Naive thymus-derived CD4-positive, alpha-beta T cell (primary cell): Measurements from ENCODE around the gene MINK1. TPM values are rescaled to one million over a fixed set of nuclear protein-coding genes. Genes with fewer than 3 reads are reported as not detected.
"Not testable (repeated sequence)": the region's sequence is repeated elsewhere in the genome, so short reads cannot be mapped to it uniquely, and the experiment has no call there.

ENCODE experiments used
- ATAC-seq: fragments of 150-1000 bp; cut with Tn5 transposase; 2 replicates; pipeline ENCODE4 v1.10.0; 2021; ENCODE audit warnings: mild to moderate bottlenecking, moderate library complexity
- CTCF ChIA-PET: fragments of 350-600 bp; sonication (Branson Sonifier 250); formaldehyde crosslinking; loops from one replicate; lab custom pipeline; 2021; ENCODE audit warnings: antibody characterized with exemption; lab: Charles Lee
- POLR2A ChIA-PET: fragments of 350-600 bp; sonication (Branson Sonifier 250); formaldehyde crosslinking; loops from one replicate; lab custom pipeline; 2021; ENCODE audit warnings: antibody characterized with exemption, inconsistent platforms; lab: Charles Lee
- DNase-seq, 9 donors: peaks; one replicate each; pipeline versions ENCODE4 v3.0.0 to v3.0.0-alpha.2; 2020 to 2022; ENCODE audit warnings: mixed read lengths in 1 of 9
- H3K27ac ChIP-seq: one replicate; pipeline ENCODE4 v1.7.0; 2013; ENCODE audit warnings: mild to moderate bottlenecking, low read depth, low read length, moderate library complexity
- H3K27me3 ChIP-seq, 2 donors: one replicate each; pipeline ENCODE4 v1.7.0; 2013; ENCODE audit warnings: low read length in 2 of 2, mild to moderate bottlenecking in 2 of 2, moderate library complexity in 2 of 2; ENCODE audit not compliant: control insufficient read depth in 2 of 2, insufficient read depth in 2 of 2
- H3K36me3 ChIP-seq, 3 experiments: 1 replicate in 2 of 3; 2 replicates in 1 of 3; pipeline ENCODE4 v1.7.0; 2013; ENCODE audit warnings: low read length in 3 of 3, mild to moderate bottlenecking in 3 of 3, moderate library complexity in 1 of 3; ENCODE audit not compliant: insufficient read depth in 3 of 3, control insufficient read depth in 2 of 3
- H3K4me1 ChIP-seq, 2 donors: one replicate each; pipeline ENCODE4 v1.7.0; 2013; ENCODE audit warnings: low read length in 2 of 2, mild to moderate bottlenecking in 2 of 2, moderate library complexity in 1 of 2; ENCODE audit not compliant: control insufficient read depth in 2 of 2, insufficient read depth in 2 of 2
- H3K4me3 ChIP-seq: 2 replicates; pipeline ENCODE4 v1.7.0; 2013; ENCODE audit warnings: mild to moderate bottlenecking, low read length
- H3K9me3 ChIP-seq, 3 experiments: 1 replicate in 2 of 3; 2 replicates in 1 of 3; pipeline ENCODE4 v1.7.0; 2013; ENCODE audit warnings: low read length in 3 of 3; ENCODE audit not compliant: control insufficient read depth in 2 of 3
- H3K27ac Mint-ChIP-seq, 9 donors: one replicate each; pipeline ENCODE4 v1.8.0; 2020 to 2022; ENCODE audit warnings: mixed read lengths in 9 of 9, mild to moderate bottlenecking in 8 of 9, moderate library complexity in 5 of 9, inconsistent platforms in 2 of 9
- H3K27me3 Mint-ChIP-seq, 5 donors: one replicate each; pipeline ENCODE4 v1.8.0; 2021 to 2022; ENCODE audit warnings: mixed read lengths in 5 of 5, mild to moderate bottlenecking in 1 of 5
- H3K36me3 Mint-ChIP-seq, 5 donors: one replicate each; pipeline ENCODE4 v1.8.0; 2020 to 2022; ENCODE audit warnings: mixed read lengths in 5 of 5, mild to moderate bottlenecking in 3 of 5, inconsistent platforms in 1 of 5
- H3K4me1 Mint-ChIP-seq, 7 donors: one replicate each; pipeline ENCODE4 v1.8.0; 2020 to 2022; ENCODE audit warnings: mixed read lengths in 7 of 7, mild to moderate bottlenecking in 3 of 7, inconsistent platforms in 1 of 7
- H3K4me3 Mint-ChIP-seq, 10 donors: one replicate each; pipeline ENCODE4 v1.8.0; 2020 to 2022; ENCODE audit warnings: mild to moderate bottlenecking in 10 of 10, mixed read lengths in 10 of 10, moderate library complexity in 6 of 10, inconsistent platforms in 2 of 10
- H3K9me3 Mint-ChIP-seq, 11 donors: one replicate each; pipeline ENCODE4 v1.8.0; 2020 to 2022; ENCODE audit warnings: mixed read lengths in 11 of 11, mild to moderate bottlenecking in 4 of 11, inconsistent platforms in 1 of 11, moderate library complexity in 1 of 11
- intact Hi-C, 2 donors: fragments of 100-400 bp; cut with micrococcal nuclease; formaldehyde crosslinking; loops; one replicate each; pipeline ENCODE4 v1.15.1; 2023
- polyA plus RNA-seq, 2 donors: library from polyadenylated mRNA; unstranded; fragments of 300-500 nt; fragmentation: Illumina TruSeq; gene quantifications; one replicate each; pipeline ENCODE4 v1.2.3, GENCODE V29; 2021
- total RNA-seq, 6 experiments: library from RNA in 5 of 6; stranded (reverse) in 5 of 6; gene quantifications; 1 replicate in 5 of 6; 2 replicates in 1 of 6; pipeline ENCODE4 v1.2.3 and lab custom pipeline; 2021 to 2026

Gene MINK1
- total and polyA plus RNA-seq, 7 experiments from 2014 or later, result 8.3 to 142 (median 102) TPM

- Mint-ChIP-seq H3K4me3 (no peak overlapping the region), H3K4me1 (peaks cover 0 to 7% (median 0%) of the 10 kb centered on the region in 7 donors), H3K9me3 (no peaks in the 10 kb centered on the region), H3K27ac (no peak overlapping the region), H3K27me3 (no peaks in the 10 kb centered on the region), H3K36me3 (peaks cover 0 to 10% (median 0%) of the 10 kb centered on the region in 5 donors)
- ChIA-PET POLR2A (interaction anchor here (1.0 kb wide), 1 partner anchor 20 kb away, joined by 3 read pairs; no protein-coding TSS in a partner anchor), CTCF (no interaction called here)
- DNase-seq (no peak), ATAC-seq (no peak)
- H3K4me1 ChIP-seq, result no peaks in the 10 kb centered on the region
- H3K4me3 ChIP-seq, result no peak overlapping the region
- intact Hi-C loops, result no loop called here
- no peak overlapping the region for H3K27ac ChIP-seq
- H3K9me3 ChIP-seq, result no peaks in the 10 kb centered on the region
- no peaks in the 10 kb centered on the region for H3K27me3 ChIP-seq
- H3K36me3 ChIP-seq, result peaks cover 0 to 17% (median 0%) of the 10 kb centered on the region in 3 experiments
Measured at GRCh38 chr17:4816826-4817225, 16.3 kb upstream of the MINK1 start.

- Histone ChIP-seq H3K9me3 (no peaks in the 10 kb centered on the region), H3K4me3 (no peak overlapping the region), H3K36me3 (peaks cover 0 to 17% (median 0%) of the 10 kb centered on the region in 3 experiments), H3K4me1 (no peaks in the 10 kb centered on the region), H3K27me3 (no peaks in the 10 kb centered on the region), H3K27ac (no peak overlapping the region)
- ChIA-PET CTCF (no interaction called here), POLR2A (no interaction called here)
- DNase-seq (no peak), ATAC-seq (no peak)
- intact Hi-C loops, result no loop called here
- H3K4me3 Mint-ChIP-seq, result no peak overlapping the region
- no peaks in the 10 kb centered on the region for H3K9me3 Mint-ChIP-seq
- no peak overlapping the region for H3K27ac Mint-ChIP-seq
- H3K4me1 Mint-ChIP-seq, result peaks cover 0 to 7% (median 0%) of the 10 kb centered on the region in 7 donors
- H3K36me3 Mint-ChIP-seq, result peaks cover 0 to 10% (median 0%) of the 10 kb centered on the region in 5 donors
- no peaks in the 10 kb centered on the region for H3K27me3 Mint-ChIP-seq
Measured at GRCh38 chr17:4818276-4818675, 14.9 kb upstream of the MINK1 start.

- Histone ChIP-seq H3K4me3 (no peak overlapping the region), H3K9me3 (no peaks in the 10 kb centered on the region), H3K36me3 (peaks cover 0 to 4% (median 0%) of the 10 kb centered on the region in 3 experiments), H3K27ac (no peak overlapping the region), H3K27me3 (no peaks in the 10 kb centered on the region), H3K4me1 (no peaks in the 10 kb centered on the region)
- intact Hi-C loops, result no loop called here
- CTCF ChIA-PET, result no interaction called here
- H3K27ac Mint-ChIP-seq, result no peak overlapping the region
- H3K4me1 Mint-ChIP-seq, result peaks cover 0 to 1% (median 0%) of the 10 kb centered on the region in 7 donors
- no peak overlapping the region for H3K4me3 Mint-ChIP-seq
- POLR2A ChIA-PET, result interaction anchor here (0.7 kb wide), 1 partner anchor 109 kb away, joined by 3 read pairs; no protein-coding TSS in a partner anchor
- no peaks in the 10 kb centered on the region for H3K9me3 Mint-ChIP-seq
- no peak for ATAC-seq
- peaks cover 0 to 1% (median 0%) of the 10 kb centered on the region in 5 donors for H3K36me3 Mint-ChIP-seq
- no peak for DNase-seq
- no peaks in the 10 kb centered on the region for H3K27me3 Mint-ChIP-seq
Measured at GRCh38 chr17:4822835-4823234, 10.3 kb upstream of the MINK1 start.

GRCh38 chr17:4823373-4824089 lies 9.6 kb upstream of the MINK1 start:
- ChIA-PET POLR2A (no interaction called here), CTCF (interaction anchor here (0.7 kb wide), 1 partner anchor 38 kb away, joined by 3 read pairs; no protein-coding TSS in a partner anchor)
- intact Hi-C loops, result no loop called here
- DNase-seq, result no peak
- no peaks in the 10 kb centered on the region for H3K4me1 Mint-ChIP-seq
- peaks cover 0 to 1% (median 0%) of the 10 kb centered on the region in 5 donors for H3K36me3 Mint-ChIP-seq
- H3K27me3 Mint-ChIP-seq, result peaks cover 0 to 2% (median 0%) of the 10 kb centered on the region in 5 donors
- no peak overlapping the region for H3K27ac Mint-ChIP-seq
- no peak overlapping the region for H3K4me3 ChIP-seq
- ATAC-seq, result no peak
- H3K27ac ChIP-seq, result no peak overlapping the region
- no peak overlapping the region for H3K4me3 Mint-ChIP-seq
- H3K36me3 ChIP-seq, result peaks cover 0 to 4% (median 0%) of the 10 kb centered on the region in 3 experiments
- no peaks in the 10 kb centered on the region for H3K27me3 ChIP-seq
- H3K9me3 Mint-ChIP-seq, result no peaks in the 10 kb centered on the region
- no peaks in the 10 kb centered on the region for H3K9me3 ChIP-seq
- no peaks in the 10 kb centered on the region for H3K4me1 ChIP-seq

DNA sequence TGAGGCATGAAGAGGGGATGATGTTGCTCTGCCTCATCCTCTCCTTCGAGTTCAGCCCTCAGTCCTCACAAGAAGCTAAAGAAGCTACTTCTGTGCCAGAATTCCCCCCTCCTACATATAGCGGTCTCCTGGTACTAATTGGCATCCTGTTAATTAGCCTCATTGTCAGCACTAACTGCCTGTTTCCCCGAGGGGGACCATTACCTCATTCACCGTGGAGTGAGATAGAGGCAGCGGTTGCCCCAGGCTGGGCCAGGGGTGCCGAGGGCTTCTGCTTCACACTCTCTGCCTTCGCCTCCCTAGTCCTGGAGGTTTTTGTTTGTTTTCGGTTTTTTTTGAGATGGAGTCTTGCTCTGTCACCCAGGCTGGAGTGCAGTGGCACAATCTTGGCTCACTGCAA lies 5.7 kb upstream of the MINK1 start:
- DNase-seq (no peak), ATAC-seq (no peak)
- H3K4me3 Mint-ChIP-seq, result no peak overlapping the region
- H3K9me3 Mint-ChIP-seq, result no peaks in the 10 kb centered on the region
- H3K4me1 Mint-ChIP-seq, result no peaks in the 10 kb centered on the region
- H3K27ac ChIP-seq, result no peak overlapping the region
- no peaks in the 10 kb centered on the region for H3K4me1 ChIP-seq
- no peaks in the 10 kb centered on the region for H3K36me3 Mint-ChIP-seq
- no peaks in the 10 kb centered on the region for H3K9me3 ChIP-seq
- ChIA-PET POLR2A (no interaction called here), CTCF (no interaction called here)
- H3K27me3 ChIP-seq, result no peaks in the 10 kb centered on the region
- no peaks in the 10 kb centered on the region for H3K36me3 ChIP-seq
- H3K27me3 Mint-ChIP-seq, result peaks cover 0 to 5% (median 0%) of the 10 kb centered on the region in 5 donors
- H3K4me3 ChIP-seq, result no peak overlapping the region
- intact Hi-C loops, result no loop called here
- H3K27ac Mint-ChIP-seq, result no peak overlapping the region

DNA sequence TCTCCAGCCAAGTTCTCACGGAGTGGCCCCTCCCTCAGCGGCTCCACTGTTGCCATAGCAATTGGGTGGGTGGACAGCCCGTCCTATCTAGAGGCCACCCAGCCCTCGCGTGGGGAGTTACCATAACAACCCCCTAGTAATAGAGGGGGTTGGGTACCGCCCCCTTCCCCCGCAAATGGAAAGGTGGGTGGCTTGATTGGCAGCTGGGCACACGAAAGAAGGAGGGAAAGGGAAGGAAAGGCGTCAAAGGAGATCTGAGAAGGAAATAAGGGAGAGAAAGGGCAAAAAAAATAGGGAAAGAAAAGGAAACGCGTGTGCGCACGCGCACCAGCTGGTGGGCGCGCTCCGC lies 337 bp upstream of the MINK1 start:
- POLR2A ChIA-PET, DNase-seq, H3K36me3 ChIP-seq, CTCF ChIA-PET, H3K9me3 Mint-ChIP-seq, H3K27me3 Mint-ChIP-seq, H3K36me3 Mint-ChIP-seq, H3K27me3 ChIP-seq, H3K9me3 ChIP-seq: not testable (repeated sequence)
- peak overlapping the region; percentile 85 for H3K27ac ChIP-seq
- Mint-ChIP-seq H3K4me1 (peaks cover 30 to 36% (median 33%) of the 10 kb centered on the region in 7 donors), H3K4me3 (peak overlapping the region; percentile 89 to 97 (median 96)), H3K27ac (peak overlapping the region in 8 of 9 donors; percentile 53 to 97 (median 92))
- intact Hi-C loops, result loop anchor here (1.0 to 10.0 kb wide), 10 partner anchors 26 to 690 kb away; partner anchors contain the start of genes ARRB2 (in 2 of the 2), MED11 (in 2 of the 2), PLD2 (in 2 of the 2) and PSMB6 (in 2 of the 2)
- peak; percentile 10 for ATAC-seq
- peaks cover 13 to 27% of the 10 kb centered on the region in 2 donors for H3K4me1 ChIP-seq
- H3K4me3 ChIP-seq, result peak overlapping the region; percentile 87
